Activated CD8-positive, alpha-beta memory T cell treated with anti-CD3 and anti-CD28 coated beads, Interleukin-2, amount 50 U/mL, for 48 hours (primary cell): ENCODE data around the gene ZNF224.

ENCODE experiments used
- DNase-seq: peaks from one replicate; pipeline ENCODE4 v3.0.0-alpha.2; 2020

The ZNF224 gene

DNA sequence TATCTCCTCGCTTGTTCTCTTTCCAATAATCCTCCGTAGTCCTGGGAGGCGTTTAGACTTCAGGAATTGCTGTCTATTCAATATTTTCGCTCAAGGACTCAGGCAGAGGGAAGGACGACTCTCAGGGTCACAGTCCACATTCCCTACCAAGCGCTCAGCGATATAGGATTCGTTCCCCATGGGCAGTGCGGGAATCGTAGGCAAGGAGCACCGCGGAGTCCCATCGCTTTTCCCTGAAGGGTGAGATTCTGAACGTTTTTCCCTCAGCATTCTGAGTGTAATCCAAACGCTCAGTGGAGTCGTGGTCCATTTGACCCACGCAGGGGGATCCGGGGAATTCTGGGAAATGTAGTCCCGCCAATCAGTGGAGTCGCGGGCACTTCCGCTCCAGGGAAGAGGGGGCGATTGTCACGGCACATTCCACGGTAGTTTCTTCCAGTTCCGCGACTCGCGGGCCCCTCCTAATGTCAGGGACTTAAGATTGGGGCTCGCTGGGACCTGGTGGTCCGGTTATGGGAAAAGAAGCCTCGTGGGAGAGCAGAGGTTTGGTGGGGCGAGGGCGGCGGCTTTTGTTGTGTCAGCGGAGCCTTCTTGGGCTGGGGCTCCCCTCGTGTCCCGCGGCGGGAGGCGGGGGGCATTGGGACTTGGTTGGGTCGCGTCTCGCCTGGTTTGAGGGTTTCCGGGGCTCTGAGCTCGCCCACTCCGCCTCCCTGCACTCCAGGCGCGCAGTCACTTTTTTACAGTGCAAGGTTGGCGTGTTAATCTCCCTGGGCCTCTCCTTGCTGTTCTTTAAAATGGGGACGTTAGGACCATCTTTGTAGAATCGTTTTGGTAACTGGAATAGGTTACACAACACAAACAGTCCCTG is 47.3 kb downstream of the ZNF224 start, which contains the start of gene ZNF234:
Gene ZNF234, plus strand, starts transcription at position 364 of the 868 bp plus-strand sequence. CDS start 3,079 bp downstream, outside the sequence.
- DNase-seq, result peak; percentile 80

GRCh38 chr19:44142059-44142433 is 47.9 kb downstream of the ZNF224 start:
- DNase-seq, result peak; percentile 57

GRCh38 chr19:44149776-44150175 is 55.6 kb downstream of the ZNF224 start:
- no peak for DNase-seq

DNA sequence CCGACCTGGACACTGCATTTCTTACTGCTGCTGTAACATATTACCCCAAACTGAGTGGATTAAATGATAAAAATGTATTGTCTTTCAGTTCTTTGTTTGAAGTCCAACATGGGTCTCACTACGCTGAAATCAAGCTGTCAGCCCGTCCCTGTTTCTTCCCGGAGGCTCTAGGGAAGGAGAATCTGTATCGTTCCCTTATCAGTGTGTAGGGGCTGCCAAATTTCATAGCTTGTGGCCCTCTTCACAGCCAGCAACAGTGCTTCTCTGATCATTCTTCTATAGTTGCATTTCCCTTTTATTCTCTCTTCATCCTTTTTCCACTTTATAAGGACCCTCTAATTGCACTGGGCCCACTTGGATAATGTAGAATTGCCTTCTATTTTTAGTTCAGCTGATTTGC is 57.3 kb downstream of the ZNF224 start:
- DNase-seq, result no peak

DNA sequence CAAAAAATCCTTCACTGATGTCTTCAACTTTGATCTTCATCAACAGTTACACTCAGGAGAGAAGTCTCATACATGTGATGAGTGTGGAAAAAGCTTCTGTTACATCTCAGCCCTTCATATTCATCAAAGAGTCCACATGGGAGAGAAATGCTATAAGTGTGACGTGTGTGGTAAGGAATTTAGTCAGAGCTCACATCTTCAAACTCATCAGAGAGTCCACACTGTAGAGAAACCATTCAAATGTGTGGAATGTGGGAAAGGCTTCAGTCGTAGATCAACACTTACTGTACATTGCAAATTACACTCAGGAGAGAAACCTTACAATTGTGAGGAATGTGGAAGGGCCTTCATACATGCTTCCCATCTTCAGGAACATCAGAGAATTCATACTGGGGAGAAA is 62.3 kb downstream of the ZNF224 start:
- no peak for DNase-seq
